Motor neuron (in vitro differentiated cells): Measurements from ENCODE around the gene CMIP. TPM values are rescaled to one million over a fixed set of nuclear protein-coding genes. Genes with fewer than 3 reads are reported as not detected.
"Not testable (repeated sequence)": the region's sequence is repeated elsewhere in the genome, so short reads cannot be mapped to it uniquely, and the experiment has no call there.

Source experiments
- ATAC-seq, 8 experiments: fragments of 200-7000 bp; cut with Tn5 transposase; replicated peaks in 6 of 8; 2 replicates each; pipeline ENCODE4 v1.8.0; 2021; ENCODE audit warnings: mild to moderate bottlenecking in 8 of 8, moderate library complexity in 8 of 8
- H3K27ac ChIP-seq, 2 donors: fragments of 250-450 bp; sonication (Bioruptor Pico); 2 replicates each; pipeline ENCODE4 v1.9.0; 2021; ENCODE audit warnings: antibody characterized with exemption in 2 of 2, mild to moderate bottlenecking in 2 of 2, moderate library complexity in 1 of 2
- H3K4me1 ChIP-seq, 2 donors: fragments of 250-450 bp; sonication (Bioruptor Pico); replicated peaks in 1 of 2; 2 replicates each; pipeline ENCODE4 v1.6.1; 2021; ENCODE audit warnings: antibody characterized with exemption in 2 of 2, mild to moderate bottlenecking in 2 of 2, moderate library complexity in 1 of 2
- H3K4me3 ChIP-seq, 5 donors: fragments of 250-450 bp; sonication (Bioruptor Pico); 2 replicates each; pipeline ENCODE4 v1.9.0; 2021; ENCODE audit warnings: antibody characterized with exemption in 5 of 5, mild to moderate bottlenecking in 5 of 5, moderate library complexity in 4 of 5
- WGBS, 10 experiments: fragments of 450-650 bp; shearing (Covaris generic); methylation state at CpG; one replicate each; pipeline ENCODE4 v1.0.0; 2022; 5-methylcytosine and 5-hydroxymethylcytosine counted together
- in situ Hi-C, 9 experiments: fragments of 400-800 bp; cut with MboI; loops; one replicate each; pipeline ENCODE4 v1.15.0; 2021; ENCODE audit warnings: low sequenced_read_pairs in 9 of 9, low pct_unique_long_range_greater_than_20kb in 2 of 9; ENCODE audit not compliant: unreplicated experiment in 9 of 9
- total RNA-seq, 8 experiments: library from RNA; unstranded; fragments of 300-600 nt; gene quantifications; 2 replicates each; pipeline versions ENCODE4 v1.2.3 to v1.2.4, GENCODE V29; 2022

Gene CMIP
- total RNA-seq, 8 experiments from 2014 or later = 4.6 to 35.3 (median 19.1) TPM

GRCh38 chr16:81408409-81408950, 36.1 kb upstream of the CMIP start:
- no peaks in the 10 kb centered on the region for H3K4me1 ChIP-seq
- H3K27ac ChIP-seq = no peak overlapping the region
- H3K4me3 ChIP-seq = no peak overlapping the region
- no peak for ATAC-seq
- 40 to 92% (median 80%) methylated on average over 1 to 6 of the region's 9 CpGs; no CpG with 5 or more reads in 1 of the 10 experiments for WGBS, 10 experiments
- in situ Hi-C loops = loop anchor here in 4 of 9 experiments (10.0 to 25.0 kb wide), 2 partner anchors 316 to 329 kb away; no protein-coding TSS in a partner anchor

- Histone ChIP-seq H3K4me1 (no peaks in the 10 kb centered on the region), H3K4me3 (no peak overlapping the region), H3K27ac (no peak overlapping the region)
- in situ Hi-C loops = loop anchor here in 4 of 9 experiments (10.0 to 25.0 kb wide), 2 partner anchors 316 to 328 kb away; no protein-coding TSS in a partner anchor
- ATAC-seq = no peak
- 40 to 100% (median 81%) methylated on average over 1 to 8 of the region's 13 CpGs; no CpG with 5 or more reads in 2 of the 10 experiments for WGBS, 10 experiments
Measured at GRCh38 chr16:81409016-81409556, 35.5 kb upstream of the CMIP start.

- WGBS, 10 experiments = 0 to 100% (median 57%) methylated on average over 1 to 5 of the region's 10 CpGs; no CpG with 5 or more reads in 3 of the 10 experiments
- in situ Hi-C loops = loop anchor here in 1 of 9 experiments (25.0 kb wide), 1 partner anchor 327 kb away; no protein-coding TSS in a partner anchor
Measured at GRCh38 chr16:81410643-81411293, 33.8 kb upstream of the CMIP start.

GRCh38 chr16:81413245-81413990, 31.2 kb upstream of the CMIP start:
- in situ Hi-C loops = loop anchor here in 1 of 9 experiments (25.0 kb wide), 1 partner anchor 324 kb away; no protein-coding TSS in a partner anchor
- peak in 2 of 8 experiments; percentile 26 to 30 for ATAC-seq
- no peak overlapping the region for H3K27ac ChIP-seq
- peaks cover 17 to 26% of the 10 kb centered on the region in 2 donors for H3K4me1 ChIP-seq
- 41 to 100% (median 69%) methylated on average over 2 to 6 of the region's 11 CpGs; no CpG with 5 or more reads in 3 of the 10 experiments for WGBS, 10 experiments
- H3K4me3 ChIP-seq = no peak overlapping the region

More at GRCh38 chr16:81410643-81411293, 33.8 kb upstream of the CMIP start:
- Histone ChIP-seq H3K27ac (no peak overlapping the region), H3K4me3 (no peak overlapping the region), H3K4me1 (peaks cover 13% of the 10 kb centered on the region in 2 donors)
- no peak for ATAC-seq

- 9 to 80% (median 25%) methylated on average over 1 to 4 of the region's 11 CpGs; no CpG with 5 or more reads in 6 of the 10 experiments for WGBS, 10 experiments
- no peak overlapping the region for H3K4me3 ChIP-seq
- peak overlapping the region in 1 of 2 donors; percentile 7 for H3K27ac ChIP-seq
- in situ Hi-C loops = loop anchor here in 1 of 9 experiments (25.0 kb wide), 1 partner anchor 322 kb away; no protein-coding TSS in a partner anchor
- peak in 5 of 8 experiments; percentile 98 to 99 (median 99) for ATAC-seq
- H3K4me1 ChIP-seq = peaks cover 17 to 26% of the 10 kb centered on the region in 2 donors
Measured at GRCh38 chr16:81415751-81416150, 28.9 kb upstream of the CMIP start.

- H3K27ac ChIP-seq = no peak overlapping the region
- no peak for ATAC-seq
- WGBS, 10 experiments = 20 to 77% (median 69%) methylated on average over 2 to 6 of the region's 8 CpGs; no CpG with 5 or more reads in 5 of the 10 experiments
- H3K4me3 ChIP-seq = no peak overlapping the region
- peaks cover 17 to 26% of the 10 kb centered on the region in 2 donors for H3K4me1 ChIP-seq
- in situ Hi-C loops = loop anchor here in 1 of 9 experiments (25.0 kb wide), 1 partner anchor 321 kb away; no protein-coding TSS in a partner anchor
Measured at GRCh38 chr16:81416749-81417148, 27.9 kb upstream of the CMIP start.

- in situ Hi-C loops = loop anchor here in 1 of 9 experiments (25.0 kb wide), 1 partner anchor 320 kb away; no protein-coding TSS in a partner anchor
Measured at GRCh38 chr16:81417210-81417609, 27.4 kb upstream of the CMIP start.

GRCh38 chr16:81419806-81420205, 24.8 kb upstream of the CMIP start:
- 75 to 100% (median 89%) methylated on average over 1 to 8 of the region's 9 CpGs; no CpG with 5 or more reads in 1 of the 10 experiments for WGBS, 10 experiments
- peaks cover 10 to 20% of the 10 kb centered on the region in 2 donors for H3K4me1 ChIP-seq
- no peak overlapping the region for H3K27ac ChIP-seq
- in situ Hi-C loops = loop anchor here in 1 of 9 experiments (25.0 kb wide), 1 partner anchor 317 kb away; no protein-coding TSS in a partner anchor
- no peak for ATAC-seq
- no peak overlapping the region for H3K4me3 ChIP-seq

More at GRCh38 chr16:81417210-81417609, 27.4 kb upstream of the CMIP start:
- WGBS, 10 experiments = 0 to 100% (median 63%) methylated on average over 1 to 4 of the region's 5 CpGs; no CpG with 5 or more reads in 4 of the 10 experiments
- peaks cover 17 to 26% of the 10 kb centered on the region in 2 donors for H3K4me1 ChIP-seq
- no peak for ATAC-seq
- no peak overlapping the region for H3K4me3 ChIP-seq
- H3K27ac ChIP-seq = no peak overlapping the region

- no peak for ATAC-seq
- WGBS, 10 experiments = 35 to 100% (median 80%) methylated on average over 1 to 2 of the region's 2 CpGs; no CpG with 5 or more reads in 1 of the 10 experiments
- in situ Hi-C loops = loop anchor here in 1 of 9 experiments (25.0 kb wide), 1 partner anchor 316 kb away; no protein-coding TSS in a partner anchor
- Histone ChIP-seq H3K4me1 (peaks cover under 1 to 11% of the 10 kb centered on the region in 2 donors), H3K4me3 (no peak overlapping the region), H3K27ac (no peak overlapping the region)
Measured at GRCh38 chr16:81421126-81421525, 23.5 kb upstream of the CMIP start.

- 10 to 99% (median 73%) methylated on average over 1 to 9 of the region's 11 CpGs for WGBS, 10 experiments
- in situ Hi-C loops = loop anchor here in 1 of 9 experiments (25.0 kb wide), 1 partner anchor 316 kb away; no protein-coding TSS in a partner anchor
- no peak for ATAC-seq
- no peak overlapping the region for H3K27ac ChIP-seq
- no peak overlapping the region for H3K4me3 ChIP-seq
- peaks cover 0 to 7% of the 10 kb centered on the region in 2 donors for H3K4me1 ChIP-seq
Measured at GRCh38 chr16:81421536-81421935, 23.1 kb upstream of the CMIP start.

GRCh38 chr16:81422153-81422552, 22.5 kb upstream of the CMIP start:
- in situ Hi-C loops = loop anchor here in 1 of 9 experiments (25.0 kb wide), 1 partner anchor 315 kb away; no protein-coding TSS in a partner anchor
- 81 to 100% (median 98%) methylated on average over 1 to 7 of the region's 7 CpGs; no CpG with 5 or more reads in 2 of the 10 experiments for WGBS, 10 experiments
- not testable (repeated sequence) for ATAC-seq, H3K4me3 ChIP-seq, H3K4me1 ChIP-seq, H3K27ac ChIP-seq

- 0 to 86% (median 45%) methylated on average over 1 of the region's 1 CpG; no CpG with 5 or more reads in 6 of the 10 experiments for WGBS, 10 experiments
- Histone ChIP-seq H3K4me1 (peaks cover 0 to 10% of the 10 kb centered on the region in 2 donors), H3K4me3 (no peak overlapping the region), H3K27ac (no peak overlapping the region)
- in situ Hi-C loops = loop anchor here in 2 of 9 experiments (25.0 kb wide), 2 partner anchors 163 to 313 kb away; no protein-coding TSS in a partner anchor
- ATAC-seq = no peak
Measured at GRCh38 chr16:81424771-81425170, 19.8 kb upstream of the CMIP start.
